ENCODE results near the gene LTB4R2.

Gene LTB4R2, protein sequence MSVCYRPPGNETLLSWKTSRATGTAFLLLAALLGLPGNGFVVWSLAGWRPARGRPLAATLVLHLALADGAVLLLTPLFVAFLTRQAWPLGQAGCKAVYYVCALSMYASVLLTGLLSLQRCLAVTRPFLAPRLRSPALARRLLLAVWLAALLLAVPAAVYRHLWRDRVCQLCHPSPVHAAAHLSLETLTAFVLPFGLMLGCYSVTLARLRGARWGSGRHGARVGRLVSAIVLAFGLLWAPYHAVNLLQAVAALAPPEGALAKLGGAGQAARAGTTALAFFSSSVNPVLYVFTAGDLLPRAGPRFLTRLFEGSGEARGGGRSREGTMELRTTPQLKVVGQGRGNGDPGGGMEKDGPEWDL

DNA sequence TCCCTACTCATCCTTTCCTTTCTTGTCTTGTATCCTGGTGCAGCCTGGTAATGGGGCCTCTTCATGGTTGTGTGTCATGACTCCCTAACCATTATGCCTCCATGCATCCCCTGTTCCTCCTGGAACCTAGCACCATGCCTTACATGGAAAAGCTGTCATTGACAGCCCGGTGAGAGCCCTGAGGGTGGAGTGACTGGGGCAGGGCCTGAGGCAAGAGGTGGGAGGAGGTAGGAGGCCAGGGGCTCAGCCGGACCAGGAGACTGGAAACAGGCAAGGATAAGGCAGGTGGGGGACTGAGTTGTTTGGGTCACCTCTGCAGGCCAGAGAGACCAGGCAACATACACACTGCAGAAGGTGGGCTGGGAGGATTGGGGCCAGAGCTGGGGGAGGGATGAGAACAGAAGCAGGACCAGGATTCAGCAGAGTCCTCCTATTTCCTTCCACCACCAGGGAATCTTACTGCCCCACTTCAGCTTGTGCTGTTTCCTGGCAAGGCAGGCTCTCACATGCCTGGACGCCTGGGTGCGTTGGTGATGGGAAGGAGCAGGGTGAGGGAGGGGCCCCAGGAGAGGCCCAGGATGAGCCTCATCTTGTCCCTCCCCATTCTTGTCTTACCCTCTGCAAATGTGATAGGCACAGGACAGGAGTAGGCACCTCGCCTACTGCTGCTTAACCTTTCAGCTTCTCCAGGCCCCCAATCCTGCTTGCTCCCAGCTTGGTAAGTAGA is at the start of gene LTB4R2:
Gene LTB4R2 (plus strand): TSS at position 603 of the 727 bp plus-strand sequence. CDS start 525 bp downstream, outside the sequence.
- Histone ChIP-seq H3K27me3 (ENCODE audit: control insufficient read depth, insufficient read depth, low read length) (no peaks in the 10 kb centered on the region), H3K36me3 (ENCODE audit: control insufficient read depth, insufficient read depth, low read length) (peaks cover 10% of the 10 kb centered on the region), H3K4me3 (ENCODE audit: low read length) (no peak within 1 kb of the TSS), H3K9me3 (ENCODE audit: control insufficient read depth, low read length) (no peaks in the 10 kb centered on the region), H3K9ac (ENCODE audit: low read length) (peak within 1 kb of the TSS; percentile 15), H3K4me1 (ENCODE audit: control insufficient read depth, insufficient read depth, low read length) (peaks cover 48% of the 10 kb centered on the region)

DNA sequence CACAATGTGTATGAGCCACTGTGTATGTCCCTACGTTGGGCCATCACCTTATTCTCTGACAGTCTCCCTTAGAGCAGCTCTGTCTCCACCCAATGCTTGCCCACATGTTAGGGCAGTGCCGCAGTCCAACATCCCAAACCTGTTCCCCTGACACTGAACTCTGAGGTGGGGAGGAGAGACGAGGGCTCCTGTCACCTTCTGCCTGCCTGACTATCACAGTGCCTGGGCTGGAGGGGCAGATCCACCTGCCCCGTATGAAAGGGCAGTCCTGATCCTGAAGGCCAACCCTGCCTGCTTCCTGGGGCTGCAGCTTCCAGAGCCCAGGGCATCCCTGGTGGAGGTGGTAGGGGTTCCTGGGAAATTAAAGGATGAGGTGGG is 49.2 kb upstream of the LTB4R2 start:
- Histone ChIP-seq H3K4me3 (ENCODE audit: low read length) (no peak overlapping the region), H3K9me3 (ENCODE audit: control insufficient read depth, low read length) (no peaks in the 10 kb centered on the region), H3K36me3 (ENCODE audit: control insufficient read depth, insufficient read depth, low read length) (no peaks in the 10 kb centered on the region), H3K27me3 (ENCODE audit: control insufficient read depth, insufficient read depth, low read length) (no peaks in the 10 kb centered on the region), H3K9ac (ENCODE audit: low read length) (no peak overlapping the region), H3K4me1 (ENCODE audit: control insufficient read depth, insufficient read depth, low read length) (no peaks in the 10 kb centered on the region)

DNA sequence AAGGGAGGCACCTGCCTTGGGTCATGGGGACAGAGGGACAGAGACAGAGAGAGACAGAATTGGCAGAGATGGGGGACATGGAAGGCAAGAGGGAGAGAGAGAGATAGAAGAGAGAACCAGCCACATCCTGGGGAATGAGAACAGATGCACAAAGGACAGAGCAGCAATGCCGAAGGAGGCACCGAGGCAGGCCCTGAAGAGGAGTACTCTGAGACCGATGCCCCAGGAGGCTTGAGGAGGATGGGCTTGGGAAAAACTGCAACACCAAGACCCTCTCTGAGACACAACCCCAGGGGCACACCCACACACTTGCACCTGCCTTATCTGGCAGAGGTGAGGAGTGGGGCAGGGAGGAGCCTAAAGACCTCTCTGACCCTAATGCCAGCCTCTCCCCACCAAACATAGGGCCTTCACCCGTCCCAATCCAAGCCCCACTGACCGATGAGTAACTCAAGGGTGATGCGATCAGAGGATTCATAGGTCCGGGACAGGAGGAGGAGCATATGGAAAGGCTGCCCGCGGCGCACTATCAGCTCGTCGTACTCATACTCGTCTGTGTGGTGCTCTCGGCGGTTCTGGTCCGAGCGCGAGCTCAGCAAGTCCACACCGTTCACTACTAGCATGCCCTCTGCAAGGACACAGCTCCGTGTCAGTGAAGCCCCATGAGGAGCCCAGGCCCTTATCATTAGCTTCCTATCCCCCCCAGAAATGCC is 48.5 kb upstream of the LTB4R2 start:
- Histone ChIP-seq H3K9ac (ENCODE audit: low read length) (no peak overlapping the region), H3K36me3 (ENCODE audit: control insufficient read depth, insufficient read depth, low read length) (no peaks in the 10 kb centered on the region), H3K4me1 (ENCODE audit: control insufficient read depth, insufficient read depth, low read length) (no peaks in the 10 kb centered on the region), H3K27me3 (ENCODE audit: control insufficient read depth, insufficient read depth, low read length) (no peaks in the 10 kb centered on the region), H3K4me3 (ENCODE audit: low read length) (no peak overlapping the region), H3K9me3 (ENCODE audit: control insufficient read depth, low read length) (no peaks in the 10 kb centered on the region)

DNA sequence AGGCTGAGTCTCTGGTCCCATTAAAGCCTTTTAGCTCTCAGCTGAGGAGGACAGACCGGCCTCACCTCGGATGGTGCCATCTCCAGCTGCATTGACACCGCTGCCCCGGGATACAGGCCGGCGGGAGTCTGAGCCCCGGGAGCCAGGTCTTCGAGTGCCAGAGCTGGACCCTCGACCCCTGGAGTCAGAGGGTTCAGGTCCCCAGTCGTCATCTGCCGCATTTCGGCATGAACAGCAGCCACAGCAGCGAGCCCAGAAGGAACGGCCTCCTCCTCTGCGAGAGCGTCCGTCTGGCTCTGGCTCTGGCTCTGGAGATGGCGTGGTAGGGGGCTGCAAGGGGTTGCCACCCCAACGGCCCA is 48.0 kb upstream of the LTB4R2 start:
- Histone ChIP-seq H3K9ac (ENCODE audit: low read length) (no peak overlapping the region), H3K4me1 (ENCODE audit: control insufficient read depth, insufficient read depth, low read length) (no peaks in the 10 kb centered on the region), H3K27me3 (ENCODE audit: control insufficient read depth, insufficient read depth, low read length) (no peaks in the 10 kb centered on the region), H3K9me3 (ENCODE audit: control insufficient read depth, low read length) (no peaks in the 10 kb centered on the region), H3K4me3 (ENCODE audit: low read length) (no peak overlapping the region), H3K36me3 (ENCODE audit: control insufficient read depth, insufficient read depth, low read length) (no peaks in the 10 kb centered on the region)

DNA sequence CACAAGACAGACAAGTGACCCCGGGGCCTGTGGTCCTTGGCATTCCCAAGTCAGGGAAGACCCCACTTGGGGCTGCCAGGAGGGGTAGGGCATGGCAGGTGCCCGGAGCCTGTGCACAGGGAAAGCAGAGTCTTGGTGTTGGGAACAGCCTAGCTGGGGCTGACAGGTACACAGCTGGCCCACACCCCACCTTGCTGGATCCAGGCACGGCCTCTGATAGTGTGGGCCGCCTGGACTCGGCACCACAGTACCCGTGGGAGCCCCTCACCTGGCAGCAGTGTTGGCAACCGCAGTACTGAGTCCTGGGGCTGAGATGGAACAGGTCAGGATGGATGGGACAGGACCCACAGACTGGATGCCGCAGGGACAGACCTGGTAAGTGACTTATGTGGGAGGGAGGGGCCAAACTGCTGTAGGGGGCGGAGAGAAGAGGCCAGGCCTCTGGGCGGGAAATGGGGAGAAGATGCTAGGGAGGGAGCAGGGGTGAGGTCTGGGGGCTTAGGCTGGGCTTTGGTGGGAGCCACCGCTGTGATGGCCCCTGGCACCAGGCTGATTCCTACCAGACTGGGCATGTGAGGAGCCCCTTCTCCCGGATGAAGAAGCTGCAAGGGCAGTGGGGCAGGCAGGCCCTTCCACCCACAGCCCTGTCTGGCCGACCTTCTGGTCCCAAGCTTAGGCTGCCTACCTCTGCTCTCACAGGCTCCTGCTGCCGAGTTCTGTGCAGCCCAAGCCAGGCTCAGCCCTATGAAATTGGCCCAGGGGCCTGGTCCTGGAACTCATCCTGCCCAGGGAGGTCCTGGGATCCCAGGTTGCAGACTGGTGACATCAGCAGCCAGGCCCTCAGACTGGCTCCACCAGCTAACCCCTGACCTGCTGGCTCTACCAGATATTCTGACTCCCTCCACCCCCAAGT is 46.9 kb upstream of the LTB4R2 start, which contains the start of gene TGM1:
Gene TGM1 (minus strand): TSS at position 357 of the 913 bp plus-strand sequence. CDS start 825 bp downstream, outside the sequence.
- Histone ChIP-seq H3K4me3 (ENCODE audit: low read length) (no peak within 1 kb of the TSS), H3K9ac (ENCODE audit: low read length) (no peak within 1 kb of the TSS), H3K27me3 (ENCODE audit: control insufficient read depth, insufficient read depth, low read length) (no peaks in the 10 kb centered on the region), H3K36me3 (ENCODE audit: control insufficient read depth, insufficient read depth, low read length) (no peaks in the 10 kb centered on the region), H3K9me3 (ENCODE audit: control insufficient read depth, low read length) (no peaks in the 10 kb centered on the region), H3K4me1 (ENCODE audit: control insufficient read depth, insufficient read depth, low read length) (no peaks in the 10 kb centered on the region)

DNA sequence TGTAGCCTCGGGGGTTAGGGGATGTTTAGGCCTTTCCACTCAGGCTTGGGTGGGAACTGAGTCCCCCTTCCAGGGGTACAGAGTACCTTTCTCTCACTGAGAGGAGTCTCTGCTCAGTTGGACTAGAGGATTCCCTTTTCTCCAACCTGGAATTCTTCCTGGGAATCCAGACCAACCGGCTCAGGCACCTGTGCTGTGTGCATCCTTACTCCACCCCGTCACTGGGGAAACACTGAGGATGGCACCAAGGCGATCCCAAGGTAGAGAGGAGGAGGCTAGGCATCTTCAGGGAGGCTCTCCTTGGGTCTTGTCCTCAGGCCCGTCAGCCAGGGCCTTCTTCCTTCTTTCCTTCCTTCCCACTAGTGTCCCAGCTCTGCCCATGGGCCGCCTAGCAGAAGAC is 46.1 kb upstream of the LTB4R2 start:
- no peak overlapping the region for H3K9ac ChIP-seq (ENCODE audit: low read length)
- no peak overlapping the region for H3K4me3 ChIP-seq (ENCODE audit: low read length)
- H3K36me3 ChIP-seq (ENCODE audit: control insufficient read depth, insufficient read depth, low read length): no peaks in the 10 kb centered on the region
- H3K27me3 ChIP-seq (ENCODE audit: control insufficient read depth, insufficient read depth, low read length): no peaks in the 10 kb centered on the region
- H3K9me3 ChIP-seq (ENCODE audit: control insufficient read depth, low read length): no peaks in the 10 kb centered on the region
- H3K4me1 ChIP-seq (ENCODE audit: control insufficient read depth, insufficient read depth, low read length): no peaks in the 10 kb centered on the region

DNA sequence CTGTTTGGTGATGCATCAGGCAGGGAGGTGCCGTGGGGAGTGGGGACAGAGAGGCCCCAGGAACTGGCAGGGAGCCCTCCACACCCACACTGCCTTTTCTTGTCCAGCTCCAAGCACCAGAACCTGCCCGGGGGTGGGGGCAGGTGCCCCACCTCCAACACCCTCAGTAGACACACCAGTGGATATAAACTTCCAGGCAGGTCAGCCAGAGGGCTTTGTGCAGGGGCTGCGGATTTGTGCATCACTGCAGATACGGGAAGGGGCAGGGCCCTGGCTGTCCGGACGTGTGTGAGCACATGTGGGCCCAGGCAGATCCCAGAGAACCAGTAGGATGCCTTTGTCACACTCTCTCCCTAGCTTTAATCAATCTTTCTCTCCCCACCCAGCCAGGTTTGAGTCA is 45.6 kb upstream of the LTB4R2 start:
- Histone ChIP-seq H3K4me3 (ENCODE audit: low read length) (no peak overlapping the region), H3K9me3 (ENCODE audit: control insufficient read depth, low read length) (no peaks in the 10 kb centered on the region), H3K4me1 (ENCODE audit: control insufficient read depth, insufficient read depth, low read length) (no peaks in the 10 kb centered on the region), H3K27me3 (ENCODE audit: control insufficient read depth, insufficient read depth, low read length) (no peaks in the 10 kb centered on the region), H3K9ac (ENCODE audit: low read length) (no peak overlapping the region), H3K36me3 (ENCODE audit: control insufficient read depth, insufficient read depth, low read length) (no peaks in the 10 kb centered on the region)

DNA sequence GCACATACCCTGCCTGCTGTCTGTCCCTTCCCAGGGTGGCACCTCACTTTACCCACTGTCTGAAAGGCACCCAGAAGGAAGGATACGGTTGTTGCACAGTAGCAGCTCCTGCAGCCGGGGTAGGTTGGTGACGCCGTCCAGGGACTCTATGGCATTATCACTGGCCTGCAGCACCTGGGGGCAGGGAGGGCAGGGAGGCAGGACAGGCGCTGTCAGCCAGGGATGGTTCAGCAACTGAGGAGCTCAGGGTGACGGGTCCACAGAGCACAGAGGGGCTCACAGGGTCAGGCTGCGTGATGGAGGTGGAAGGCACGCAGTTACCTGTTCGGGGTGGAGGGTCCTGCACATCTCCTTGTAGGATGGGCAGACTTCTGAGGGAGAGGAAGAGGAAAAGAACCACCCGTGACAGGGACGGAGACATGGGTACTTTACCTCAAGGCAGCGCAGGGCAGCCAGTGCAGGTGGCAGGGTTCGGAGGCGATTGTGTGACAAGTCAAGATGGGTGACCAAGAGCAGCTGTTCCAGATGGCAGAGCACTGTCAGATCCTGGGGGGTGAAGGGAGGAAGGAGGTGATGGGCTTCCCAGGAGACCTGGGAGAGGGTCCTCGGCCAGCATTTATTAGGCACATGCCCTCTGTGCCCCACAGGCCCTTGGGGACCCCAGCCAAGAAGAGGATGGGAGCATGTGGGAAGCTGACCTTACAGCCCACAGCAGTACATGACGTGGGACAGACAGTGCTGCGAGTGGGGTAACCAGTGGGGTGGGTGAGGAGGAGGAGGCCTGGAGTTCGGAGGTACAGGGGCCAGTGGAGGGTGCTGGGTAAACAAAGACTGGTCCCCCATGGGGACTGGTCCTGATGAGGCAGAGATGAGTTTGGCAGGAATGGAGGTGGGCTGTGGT is 43.3 kb upstream of the LTB4R2 start:
- Histone ChIP-seq H3K4me1 (ENCODE audit: control insufficient read depth, insufficient read depth, low read length) (peaks cover 5% of the 10 kb centered on the region), H3K27me3 (ENCODE audit: control insufficient read depth, insufficient read depth, low read length) (no peaks in the 10 kb centered on the region), H3K4me3 (ENCODE audit: low read length) (no peak overlapping the region), H3K36me3 (ENCODE audit: control insufficient read depth, insufficient read depth, low read length) (no peaks in the 10 kb centered on the region), H3K9me3 (ENCODE audit: control insufficient read depth, low read length) (no peaks in the 10 kb centered on the region), H3K9ac (ENCODE audit: low read length) (no peak overlapping the region)

DNA sequence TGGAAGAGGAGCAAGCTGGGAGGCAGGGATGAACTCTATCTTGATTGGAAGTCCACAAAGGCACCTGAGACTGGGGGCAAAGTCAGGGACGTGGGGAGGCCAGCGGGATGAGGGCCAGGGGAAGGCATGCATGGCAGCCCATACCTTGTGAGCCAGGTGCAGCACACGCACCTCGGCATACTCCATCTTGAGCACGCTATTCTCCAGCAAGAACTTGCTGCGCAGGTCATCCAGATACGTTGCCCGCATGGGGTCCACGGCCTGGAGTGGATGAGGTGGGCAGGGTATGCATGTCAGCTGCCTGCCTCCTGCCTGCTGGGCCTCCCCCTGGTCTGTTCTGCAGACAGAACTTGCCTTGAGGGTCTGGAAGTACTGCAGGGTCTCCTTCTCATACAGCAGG is 42.4 kb upstream of the LTB4R2 start:
- no peak overlapping the region for H3K9ac ChIP-seq (ENCODE audit: low read length)
- H3K27me3 ChIP-seq (ENCODE audit: control insufficient read depth, insufficient read depth, low read length): no peaks in the 10 kb centered on the region
- H3K36me3 ChIP-seq (ENCODE audit: control insufficient read depth, insufficient read depth, low read length): no peaks in the 10 kb centered on the region
- no peak overlapping the region for H3K4me3 ChIP-seq (ENCODE audit: low read length)
- no peaks in the 10 kb centered on the region for H3K9me3 ChIP-seq (ENCODE audit: control insufficient read depth, low read length)
- peaks cover 9% of the 10 kb centered on the region for H3K4me1 ChIP-seq (ENCODE audit: control insufficient read depth, insufficient read depth, low read length)

DNA sequence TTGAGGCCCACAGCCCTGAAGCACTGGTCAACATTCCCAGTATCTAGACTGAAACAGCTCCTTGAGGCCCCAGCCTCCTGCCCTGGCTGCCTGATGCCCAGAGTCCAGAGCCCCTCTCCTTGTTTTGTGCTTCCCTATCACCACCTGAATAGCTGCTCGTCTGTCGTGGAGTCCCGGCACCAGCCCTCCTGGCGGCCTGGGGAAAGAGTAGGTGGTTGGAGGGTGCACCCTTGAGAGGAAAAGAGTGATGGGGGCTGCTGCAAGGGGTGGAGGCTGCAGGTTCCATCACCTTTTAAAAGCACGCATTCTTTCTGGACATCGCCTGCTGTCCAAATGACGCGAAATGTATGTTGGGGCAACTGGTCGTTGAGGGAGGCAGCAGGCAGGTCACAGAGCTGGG is 41.7 kb upstream of the LTB4R2 start:
- Histone ChIP-seq H3K4me3 (ENCODE audit: low read length) (no peak overlapping the region), H3K36me3 (ENCODE audit: control insufficient read depth, insufficient read depth, low read length) (no peaks in the 10 kb centered on the region), H3K4me1 (ENCODE audit: control insufficient read depth, insufficient read depth, low read length) (peaks cover 9% of the 10 kb centered on the region), H3K9me3 (ENCODE audit: control insufficient read depth, low read length) (no peaks in the 10 kb centered on the region), H3K27me3 (ENCODE audit: control insufficient read depth, insufficient read depth, low read length) (no peaks in the 10 kb centered on the region), H3K9ac (ENCODE audit: low read length) (no peak overlapping the region)

DNA sequence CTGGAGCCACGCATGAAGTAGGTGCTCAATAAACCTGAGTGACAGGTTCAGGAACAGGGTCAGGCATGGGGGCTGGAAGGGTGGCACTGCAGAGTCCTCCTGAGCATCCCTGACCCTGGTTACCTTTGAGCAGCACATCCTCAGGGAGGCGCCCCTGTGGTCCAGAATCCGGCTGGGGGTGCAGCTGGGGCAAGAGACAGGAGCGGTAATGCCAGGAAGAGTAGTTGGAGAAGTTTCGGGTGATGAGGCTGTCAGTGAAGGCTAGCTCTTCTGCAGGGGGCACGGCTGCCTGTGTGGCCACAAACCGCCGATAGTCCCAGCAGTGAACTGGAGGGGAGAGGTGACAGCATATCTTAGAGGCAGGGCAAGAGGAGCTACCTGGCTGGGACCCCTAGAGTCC is 40.6 kb upstream of the LTB4R2 start:
- Histone ChIP-seq H3K36me3 (ENCODE audit: control insufficient read depth, insufficient read depth, low read length) (no peaks in the 10 kb centered on the region), H3K4me1 (ENCODE audit: control insufficient read depth, insufficient read depth, low read length) (peaks cover 16% of the 10 kb centered on the region), H3K9me3 (ENCODE audit: control insufficient read depth, low read length) (no peaks in the 10 kb centered on the region), H3K27me3 (ENCODE audit: control insufficient read depth, insufficient read depth, low read length) (no peaks in the 10 kb centered on the region), H3K9ac (ENCODE audit: low read length) (no peak overlapping the region), H3K4me3 (ENCODE audit: low read length) (no peak overlapping the region)
